Naive thymus-derived CD8-positive, alpha-beta T cell (primary cell): ENCODE measurements around the gene LYRM9. TPM values are rescaled to one million over a fixed set of nuclear protein-coding genes. Genes with fewer than 3 reads are reported as not detected.
"Not testable (repeated sequence)": the region's sequence is repeated elsewhere in the genome, so short reads cannot be mapped to it uniquely, and the experiment has no call there.

Source experiments
- ATAC-seq, 2 donors: fragments of 150-1000 bp; cut with Tn5 transposase in 1 of 2; sonication (Bioruptor Pico), chemical (Tn5 transposase) in 1 of 2; 1 replicate in 1 of 2; 2 replicates in 1 of 2; pipeline ENCODE4 v1.10.0; 2021; ENCODE audit warnings: mild to moderate bottlenecking in 2 of 2, moderate library complexity in 2 of 2
- POLR2A ChIA-PET: fragments of 350-600 bp; sonication (Branson Sonifier 250); formaldehyde crosslinking; loops from one replicate; lab custom pipeline; 2021; ENCODE audit warnings: antibody characterized with exemption; lab: Charles Lee
- DNase-seq, 10 donors: peaks; one replicate each; pipeline versions ENCODE4 v3.0.0 to v3.0.0-alpha.2; 2020 to 2022
- H3K27ac Mint-ChIP-seq, 10 donors: one replicate each; pipeline ENCODE4 v1.8.0; 2020 to 2022; ENCODE audit warnings: mild to moderate bottlenecking in 10 of 10, mixed read lengths in 10 of 10, moderate library complexity in 4 of 10, inconsistent platforms in 1 of 10
- H3K27me3 Mint-ChIP-seq, 5 donors: one replicate each; pipeline ENCODE4 v1.8.0; 2021 to 2022; ENCODE audit warnings: mixed read lengths in 5 of 5
- H3K36me3 Mint-ChIP-seq, 3 donors: one replicate each; pipeline ENCODE4 v1.8.0; 2020 to 2022; ENCODE audit warnings: mixed read lengths in 3 of 3, mild to moderate bottlenecking in 2 of 3, inconsistent platforms in 1 of 3
- H3K4me1 Mint-ChIP-seq, 4 donors: one replicate each; pipeline ENCODE4 v1.8.0; 2021 to 2022; ENCODE audit warnings: mixed read lengths in 4 of 4
- H3K4me3 Mint-ChIP-seq, 10 donors: one replicate each; pipeline ENCODE4 v1.8.0; 2020 to 2022; ENCODE audit warnings: mild to moderate bottlenecking in 10 of 10, mixed read lengths in 10 of 10, moderate library complexity in 6 of 10, inconsistent platforms in 1 of 10
- H3K9me3 Mint-ChIP-seq, 9 donors: one replicate each; pipeline ENCODE4 v1.8.0; 2020 to 2022; ENCODE audit warnings: mixed read lengths in 9 of 9, mild to moderate bottlenecking in 3 of 9, inconsistent platforms in 1 of 9, moderate library complexity in 1 of 9
- polyA plus RNA-seq, 3 donors: library from polyadenylated mRNA; unstranded; fragments of 300-500 nt; fragmentation: Illumina TruSeq; gene quantifications; one replicate each; pipeline ENCODE4 v1.2.3, GENCODE V29; 2021
- total RNA-seq, 8 experiments: library from RNA in 2 of 8; stranded (reverse) in 2 of 8; gene quantifications; one replicate each; pipeline ENCODE4 v1.2.3 and lab custom pipeline; 2021 to 2026

Gene LYRM9
- total and polyA plus RNA-seq, 5 experiments from 2014 or later, result 20.8 to 30.9 (median 22.6) TPM

GRCh38 chr17:27920569-27920968 is 27.4 kb upstream of the LYRM9 start:
- Mint-ChIP-seq H3K27me3 (peaks cover 0 to 13% (median 4%) of the 10 kb centered on the region in 5 donors), H3K36me3 (no peaks in the 10 kb centered on the region), H3K27ac (no peak overlapping the region), H3K4me3 (no peak overlapping the region), H3K4me1 (no peaks in the 10 kb centered on the region), H3K9me3 (no peaks in the 10 kb centered on the region)
- no peak for DNase-seq
- POLR2A ChIA-PET, result no interaction called here
- no peak for ATAC-seq

- peaks cover 0 to 13% (median 4%) of the 10 kb centered on the region in 5 donors for H3K27me3 Mint-ChIP-seq
- POLR2A ChIA-PET, result no interaction called here
- ATAC-seq (no peak), DNase-seq (no peak)
- no peak overlapping the region for H3K4me3 Mint-ChIP-seq
- no peaks in the 10 kb centered on the region for H3K9me3 Mint-ChIP-seq
- no peaks in the 10 kb centered on the region for H3K4me1 Mint-ChIP-seq
- H3K36me3 Mint-ChIP-seq, result no peaks in the 10 kb centered on the region
- no peak overlapping the region for H3K27ac Mint-ChIP-seq
These were observed 25.9 kb upstream of the LYRM9 start for GRCh38 chr17:27919079-27919478.

- Mint-ChIP-seq H3K4me1 (no peaks in the 10 kb centered on the region), H3K9me3 (no peaks in the 10 kb centered on the region), H3K36me3 (no peaks in the 10 kb centered on the region), H3K27ac (no peak overlapping the region), H3K4me3 (no peak overlapping the region), H3K27me3 (peaks cover 0 to 13% (median 4%) of the 10 kb centered on the region in 5 donors)
- no peak for DNase-seq
- POLR2A ChIA-PET, result no interaction called here
- no peak for ATAC-seq
These were observed 25.3 kb upstream of the LYRM9 start for GRCh38 chr17:27918498-27918897.

GRCh38 chr17:27917000-27917399 is 23.8 kb upstream of the LYRM9 start:
- POLR2A ChIA-PET, result no interaction called here
- Mint-ChIP-seq H3K36me3 (no peaks in the 10 kb centered on the region), H3K27ac (no peak overlapping the region), H3K27me3 (peaks cover 4 to 17% (median 9%) of the 10 kb centered on the region in 5 donors), H3K4me3 (no peak overlapping the region), H3K9me3 (peaks cover 0 to 1% (median 0%) of the 10 kb centered on the region in 9 donors), H3K4me1 (no peaks in the 10 kb centered on the region)
- DNase-seq, result no peak
- ATAC-seq, result no peak

- Mint-ChIP-seq H3K4me1 (no peaks in the 10 kb centered on the region), H3K4me3 (no peak overlapping the region), H3K27ac (no peak overlapping the region), H3K27me3 (peaks cover 4 to 16% (median 9%) of the 10 kb centered on the region in 5 donors), H3K9me3 (peaks cover 0 to 1% (median 0%) of the 10 kb centered on the region in 9 donors), H3K36me3 (no peaks in the 10 kb centered on the region)
- POLR2A ChIA-PET, result no interaction called here
- ATAC-seq (no peak), DNase-seq (no peak)
These were observed 22.5 kb upstream of the LYRM9 start for GRCh38 chr17:27915709-27916108.

- no peak for ATAC-seq
- peaks cover 4 to 13% (median 9%) of the 10 kb centered on the region in 5 donors for H3K27me3 Mint-ChIP-seq
- H3K4me1 Mint-ChIP-seq, result no peaks in the 10 kb centered on the region
- H3K9me3 Mint-ChIP-seq, result peaks cover 0 to 1% (median 0%) of the 10 kb centered on the region in 9 donors
- no peak overlapping the region for H3K4me3 Mint-ChIP-seq
- no peak for DNase-seq
- no peaks in the 10 kb centered on the region for H3K36me3 Mint-ChIP-seq
- no peak overlapping the region for H3K27ac Mint-ChIP-seq
- POLR2A ChIA-PET, result no interaction called here
These were observed 21.2 kb upstream of the LYRM9 start for GRCh38 chr17:27914382-27914781.

- ATAC-seq, result no peak
- H3K27me3 Mint-ChIP-seq, result peaks cover 4 to 13% (median 9%) of the 10 kb centered on the region in 5 donors
- no peak overlapping the region for H3K4me3 Mint-ChIP-seq
- no peak overlapping the region for H3K27ac Mint-ChIP-seq
- no peaks in the 10 kb centered on the region for H3K36me3 Mint-ChIP-seq
- H3K4me1 Mint-ChIP-seq, result no peaks in the 10 kb centered on the region
- no peak for DNase-seq
- peaks cover 0 to 1% (median 0%) of the 10 kb centered on the region in 9 donors for H3K9me3 Mint-ChIP-seq
- POLR2A ChIA-PET, result no interaction called here
These were observed 19.8 kb upstream of the LYRM9 start for GRCh38 chr17:27912964-27913363.

GRCh38 chr17:27912299-27912698 is 19.1 kb upstream of the LYRM9 start:
- H3K36me3 Mint-ChIP-seq, H3K4me3 Mint-ChIP-seq, DNase-seq, H3K27ac Mint-ChIP-seq, POLR2A ChIA-PET, H3K4me1 Mint-ChIP-seq, H3K9me3 Mint-ChIP-seq, ATAC-seq: not testable (repeated sequence)
- H3K27me3 Mint-ChIP-seq, result peaks cover 5 to 13% (median 6%) of the 10 kb centered on the region in 5 donors

GRCh38 chr17:27907976-27908558 is 14.9 kb upstream of the LYRM9 start:
- no peak overlapping the region for H3K4me3 Mint-ChIP-seq
- no peaks in the 10 kb centered on the region for H3K36me3 Mint-ChIP-seq
- POLR2A ChIA-PET, result no interaction called here
- peaks cover 7 to 35% (median 12%) of the 10 kb centered on the region in 5 donors for H3K27me3 Mint-ChIP-seq
- ATAC-seq (no peak), DNase-seq (no peak)
- H3K9me3 Mint-ChIP-seq, result peaks cover 0 to 2% (median 0%) of the 10 kb centered on the region in 9 donors
- no peak overlapping the region for H3K27ac Mint-ChIP-seq
- no peaks in the 10 kb centered on the region for H3K4me1 Mint-ChIP-seq

- POLR2A ChIA-PET, result no interaction called here
- DNase-seq, result no peak
- Mint-ChIP-seq H3K4me3 (no peak overlapping the region), H3K4me1 (no peaks in the 10 kb centered on the region), H3K36me3 (peaks cover 0 to 2% (median 0%) of the 10 kb centered on the region in 3 donors), H3K27ac (peak overlapping the region in 1 of 10 donors; percentile 37), H3K27me3 (peaks cover 3 to 31% (median 10%) of the 10 kb centered on the region in 5 donors), H3K9me3 (peaks cover 0 to 2% (median 0%) of the 10 kb centered on the region in 9 donors)
- ATAC-seq, result no peak
These were observed 13.5 kb upstream of the LYRM9 start for GRCh38 chr17:27906623-27907022.

GRCh38 chr17:27906226-27906580 is 13.0 kb upstream of the LYRM9 start:
- peaks cover 0 to 2% (median 0%) of the 10 kb centered on the region in 3 donors for H3K36me3 Mint-ChIP-seq
- H3K4me1 Mint-ChIP-seq, result no peaks in the 10 kb centered on the region
- peaks cover 3 to 31% (median 10%) of the 10 kb centered on the region in 5 donors for H3K27me3 Mint-ChIP-seq
- DNase-seq (no peak), ATAC-seq (no peak)
- H3K9me3 Mint-ChIP-seq, result peaks cover 0 to 2% (median 0%) of the 10 kb centered on the region in 9 donors
- no peak overlapping the region for H3K27ac Mint-ChIP-seq
- H3K4me3 Mint-ChIP-seq, result no peak overlapping the region
- POLR2A ChIA-PET, result no interaction called here

GRCh38 chr17:27905447-27906225 is 12.5 kb upstream of the LYRM9 start:
- Mint-ChIP-seq H3K27ac (no peak overlapping the region), H3K4me3 (no peak overlapping the region), H3K27me3 (peaks cover 3 to 31% (median 10%) of the 10 kb centered on the region in 5 donors), H3K9me3 (peaks cover 0 to 2% (median 0%) of the 10 kb centered on the region in 9 donors), H3K4me1 (no peaks in the 10 kb centered on the region), H3K36me3 (peaks cover 0 to 2% (median 0%) of the 10 kb centered on the region in 3 donors)
- no peak for DNase-seq
- POLR2A ChIA-PET, result interaction anchor here (0.5 kb wide), 1 partner anchor 136 kb away, joined by 3 read pairs; no protein-coding TSS in a partner anchor
- no peak for ATAC-seq
